Measurements from ENCODE around the gene KLHL5. TPM values are rescaled to one million over a fixed set of nuclear protein-coding genes. Genes with fewer than 3 reads are reported as not detected.
"Not testable (repeated sequence)": the region's sequence is repeated elsewhere in the genome, so short reads cannot be mapped to it uniquely, and the experiment has no call there.

The KLHL5 gene
- total and polyA plus RNA-seq, 2 donors (not counting 1 experiment from before 2014, with no cell fraction given) = 22.6 to 90.0 TPM

GRCh38 chr4:39030725-39031124, 31.3 kb upstream of the KLHL5 start:
- H3K9me3 ChIP-seq (ENCODE audit: control extremely low read depth in 1 of 3, control insufficient read depth in 2 of 3, insufficient read depth in 1 of 3, low read length in 2 of 3) = peaks cover 0 to 7% (median 0%) of the 10 kb centered on the region in 3 donors
- H2AFZ ChIP-seq (ENCODE audit: insufficient read depth, low read depth, low read length, poor library complexity, severe bottlenecking) = peak overlapping the region; percentile 52
- peak overlapping the region; percentile 35 to 84 for H3K27ac ChIP-seq (ENCODE audit: low read length in 2 of 2)
- no peaks in the 10 kb centered on the region for H3K27me3 ChIP-seq (replicated peaks in 1 of 4; ENCODE audit: control extremely low read depth in 1 of 4, control insufficient read depth in 3 of 4, insufficient read depth in 4 of 4, low read length in 3 of 4)
- POLR2A ChIA-PET = interaction anchor here (0.9 kb wide), 1 partner anchor 15 kb away, joined by 4 read pairs; no protein-coding TSS in a partner anchor
- H3K4me1 ChIP-seq (ENCODE audit: control insufficient read depth in 2 of 2, insufficient read depth in 2 of 2, low read length in 2 of 2) = peaks cover 36 to 45% of the 10 kb centered on the region in 2 donors
- H4K20me1 ChIP-seq (ENCODE audit: control insufficient read depth, insufficient read depth, low read length, poor library complexity, severe bottlenecking) = no peaks in the 10 kb centered on the region
- Mint-ChIP-seq H3K4me3 (peak overlapping the region; percentile 85), H3K27me3 (no peaks in the 10 kb centered on the region), H3K9me3 (ENCODE audit: insufficient read depth) (no peaks in the 10 kb centered on the region), H3K4me1 (peaks cover 48% of the 10 kb centered on the region), H3K27ac (peak overlapping the region; percentile 60)
- DNase-seq (no peak), ATAC-seq (ENCODE audit: low read depth) (no peak)
- intact Hi-C loops (cut with micrococcal nuclease) = loop anchor here (5.0 to 10.0 kb wide), 3 partner anchors 324 to 604 kb away; partner anchors contain the start of genes KLF3 and SMIM14
- peaks cover 65% of the 10 kb centered on the region for H3K79me2 ChIP-seq (ENCODE audit: control insufficient read depth, insufficient read depth, low read length)
- H3K4me3 ChIP-seq (ENCODE audit: control extremely low read depth in 1 of 5, extremely low read depth in 1 of 5, insufficient read depth in 1 of 5, low read depth in 2 of 5, low read length in 4 of 5) = peak overlapping the region; percentile 63 to 98 (median 69)
- CTCF ChIA-PET = interaction anchor here (0.6 to 4.7 kb wide), 5 partner anchors 10 to 128 kb away, joined by 3 to 41 read pairs (median 7); no protein-coding TSS in a partner anchor
- WGBS (ENCODE audit: insufficient coverage) = no CpG with 5 or more reads among the region's 3 CpGs
- peaks cover 0 to 7% of the 10 kb centered on the region in 2 experiments for H3K36me3 ChIP-seq (replicated peaks in 1 of 2; ENCODE audit: control extremely low read depth in 1 of 2, control insufficient read depth in 1 of 2, extremely low read depth in 1 of 2, insufficient read depth in 2 of 2, low read length in 1 of 2)
- TF ChIP-seq, protein P1, sequence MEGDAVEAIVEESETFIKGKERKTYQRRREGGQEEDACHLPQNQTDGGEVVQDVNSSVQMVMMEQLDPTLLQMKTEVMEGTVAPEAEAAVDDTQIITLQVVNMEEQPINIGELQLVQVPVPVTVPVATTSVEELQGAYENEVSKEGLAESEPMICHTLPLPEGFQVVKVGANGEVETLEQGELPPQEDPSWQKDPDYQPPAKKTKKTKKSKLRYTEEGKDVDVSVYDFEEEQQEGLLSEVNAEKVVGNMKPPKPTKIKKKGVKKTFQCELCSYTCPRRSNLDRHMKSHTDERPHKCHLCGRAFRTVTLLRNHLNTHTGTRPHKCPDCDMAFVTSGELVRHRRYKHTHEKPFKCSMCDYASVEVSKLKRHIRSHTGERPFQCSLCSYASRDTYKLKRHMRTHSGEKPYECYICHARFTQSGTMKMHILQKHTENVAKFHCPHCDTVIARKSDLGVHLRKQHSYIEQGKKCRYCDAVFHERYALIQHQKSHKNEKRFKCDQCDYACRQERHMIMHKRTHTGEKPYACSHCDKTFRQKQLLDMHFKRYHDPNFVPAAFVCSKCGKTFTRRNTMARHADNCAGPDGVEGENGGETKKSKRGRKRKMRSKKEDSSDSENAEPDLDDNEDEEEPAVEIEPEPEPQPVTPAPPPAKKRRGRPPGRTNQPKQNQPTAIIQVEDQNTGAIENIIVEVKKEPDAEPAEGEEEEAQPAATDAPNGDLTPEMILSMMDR (IDR thresholded peaks at IDR 0.05) = no peak
- TF ChIP-seq EZH2 (IDR thresholded peaks at IDR 0.05; ENCODE audit: borderline replicate concordance, insufficient read depth, low read depth, low read length, poor library complexity, severe bottlenecking) = no peak
- peak overlapping the region; percentile 80 for H3K9ac ChIP-seq (ENCODE audit: low read length)
- H3K4me2 ChIP-seq (replicated peaks; ENCODE audit: low read depth, low read length, poor library complexity, severe bottlenecking) = peak overlapping the region; percentile 82

- not testable (repeated sequence) for H3K9me3 Mint-ChIP-seq (ENCODE audit: insufficient read depth); H3K36me3 ChIP-seq (replicated peaks in 1 of 2; ENCODE audit: control extremely low read depth in 1 of 2, control insufficient read depth in 1 of 2, extremely low read depth in 1 of 2, insufficient read depth in 2 of 2, low read length in 1 of 2); DNase-seq; H3K9me3 ChIP-seq (ENCODE audit: control extremely low read depth in 1 of 3, control insufficient read depth in 2 of 3, insufficient read depth in 1 of 3, low read length in 2 of 3); ATAC-seq (ENCODE audit: low read depth); H4K20me1 ChIP-seq (ENCODE audit: control insufficient read depth, insufficient read depth, low read length, poor library complexity, severe bottlenecking); H3K27me3 ChIP-seq (replicated peaks in 1 of 4; ENCODE audit: control extremely low read depth in 1 of 4, control insufficient read depth in 3 of 4, insufficient read depth in 4 of 4, low read length in 3 of 4); H3K27me3 Mint-ChIP-seq
- whole genome bisulfite sequencing (ENCODE audit: insufficient coverage) = 43% methylated on average over 1 of the region's 6 CpGs
- H3K4me1 Mint-ChIP-seq = peaks cover 50% of the 10 kb centered on the region
- ChIA-PET POLR2A (interaction anchor here (0.7 to 1.8 kb wide), 4 partner anchors 12 to 321 kb away, joined by 4 to 30 read pairs (median 7); no protein-coding TSS in a partner anchor), CTCF (interaction anchor here (1.3 to 4.7 kb wide), 3 partner anchors 12 to 129 kb away, joined by 5 to 14 read pairs (median 14); no protein-coding TSS in a partner anchor)
- Histone ChIP-seq H3K4me2 (replicated peaks; ENCODE audit: low read depth, low read length, poor library complexity, severe bottlenecking) (peak overlapping the region; percentile 82), H3K27ac (ENCODE audit: low read length in 2 of 2) (peak overlapping the region; percentile 72 to 84), H3K4me3 (ENCODE audit: control extremely low read depth in 1 of 5, extremely low read depth in 1 of 5, insufficient read depth in 1 of 5, low read depth in 2 of 5, low read length in 4 of 5) (peak overlapping the region; percentile 63 to 98 (median 69)), H3K9ac (ENCODE audit: low read length) (peak overlapping the region; percentile 80), H3K79me2 (ENCODE audit: control insufficient read depth, insufficient read depth, low read length) (peaks cover 56% of the 10 kb centered on the region), H2AFZ (ENCODE audit: insufficient read depth, low read depth, low read length, poor library complexity, severe bottlenecking) (peak overlapping the region; percentile 16), H3K4me1 (ENCODE audit: control insufficient read depth in 2 of 2, insufficient read depth in 2 of 2, low read length in 2 of 2) (peaks cover 32 to 36% of the 10 kb centered on the region in 2 donors)
- intact Hi-C loops (cut with micrococcal nuclease) = loop anchor here (1.0 to 10.0 kb wide), 6 partner anchors 13 to 603 kb away; partner anchors contain the start of genes KLF3 and SMIM14
- peak overlapping the region; percentile 85 for H3K4me3 Mint-ChIP-seq
- peak overlapping the region; percentile 41 for H3K27ac Mint-ChIP-seq
These were observed 30.4 kb upstream of the KLHL5 start for GRCh38 chr4:39031590-39032020.
